NCI-H1694 treated with DMSO at 0.1 percent for 48 hours (cell line): ENCODE measurements around the gene RXRA.

Source experiments
- DNase-seq: peaks from one replicate; lab custom pipeline; 2025; lab: John Stamatoyannopoulos, UW

Gene RXRA

DNA sequence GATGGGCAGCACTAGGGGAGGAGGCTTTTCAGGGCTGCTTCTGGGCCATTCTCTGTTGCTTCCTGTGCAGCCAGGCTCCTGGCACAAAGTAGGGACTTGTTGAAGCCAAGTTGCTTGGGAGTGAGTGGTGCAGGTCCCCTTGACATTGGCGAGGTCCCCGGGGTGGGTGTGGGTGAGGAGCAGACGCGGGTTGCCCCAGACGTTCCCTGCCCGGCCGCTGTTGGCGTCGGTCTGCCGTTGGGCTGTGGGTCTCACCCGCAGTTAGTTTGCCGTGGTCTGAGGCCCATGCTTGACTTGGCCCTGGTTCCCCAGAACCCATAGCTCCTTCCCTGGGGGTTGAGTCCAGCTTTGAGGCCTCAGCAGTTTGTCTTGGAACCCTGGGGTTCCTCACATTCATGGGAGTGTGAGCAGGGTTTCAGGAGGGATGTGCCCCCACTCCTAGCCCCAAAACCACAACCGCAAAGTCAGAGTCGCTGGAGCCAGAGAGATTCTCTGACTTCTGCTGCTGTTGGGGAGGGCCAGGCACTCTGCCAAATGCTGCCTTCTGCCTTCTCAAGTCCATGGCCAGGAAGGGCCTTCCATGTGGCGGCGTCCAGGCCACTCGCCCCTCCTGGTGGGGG lies 77.5 kb downstream of the RXRA start:
- peak; percentile 9 for DNase-seq

DNA sequence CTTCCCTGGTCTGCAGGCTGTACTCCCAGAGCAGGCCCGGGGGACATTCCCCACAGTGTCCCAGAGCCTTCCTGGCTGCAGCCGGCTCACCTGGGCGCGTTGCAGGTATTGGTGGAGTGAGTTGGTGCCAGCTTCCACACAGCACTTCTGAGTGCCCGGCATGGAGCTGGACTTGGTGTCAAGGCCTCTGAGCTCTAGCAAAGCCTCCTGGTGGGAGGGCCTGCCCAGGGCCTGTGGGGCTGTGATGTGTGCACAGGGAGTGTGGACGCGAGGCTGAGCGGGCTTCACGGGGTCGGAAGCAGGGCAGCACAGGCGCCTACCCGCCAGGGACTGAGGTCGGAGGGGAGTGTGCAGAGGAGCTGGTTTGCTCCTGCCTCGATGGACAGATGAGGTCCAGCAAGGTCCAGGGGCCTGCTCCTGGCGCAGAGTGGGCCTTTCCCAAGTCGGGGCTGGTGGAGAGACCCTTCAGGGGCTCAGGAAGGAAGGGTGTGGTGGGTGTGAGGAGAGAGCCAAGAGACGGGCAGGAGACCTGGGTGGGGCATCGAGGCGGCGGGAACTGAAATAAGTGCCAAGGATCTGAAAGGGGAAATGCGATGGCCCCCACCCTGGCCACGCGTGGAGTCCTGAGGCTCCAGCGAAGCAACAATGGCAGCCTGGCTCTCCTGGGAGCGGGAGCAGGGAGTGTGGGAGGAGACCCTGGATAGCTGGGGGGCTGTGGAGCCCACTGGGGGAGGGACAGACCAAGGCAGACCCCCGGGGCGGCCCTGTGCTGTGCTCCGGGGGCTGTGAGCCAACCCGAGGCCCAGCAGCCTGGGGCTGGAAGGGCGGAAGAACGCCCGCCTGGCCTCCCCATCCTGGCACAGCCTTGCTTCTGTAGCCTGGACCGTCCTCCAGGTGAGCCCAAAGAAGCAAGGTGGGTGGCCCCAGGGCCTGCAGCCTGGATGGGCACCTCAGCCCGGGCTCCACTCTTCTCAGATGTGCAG lies 78.4 kb downstream of the RXRA start:
- no peak for DNase-seq

DNA sequence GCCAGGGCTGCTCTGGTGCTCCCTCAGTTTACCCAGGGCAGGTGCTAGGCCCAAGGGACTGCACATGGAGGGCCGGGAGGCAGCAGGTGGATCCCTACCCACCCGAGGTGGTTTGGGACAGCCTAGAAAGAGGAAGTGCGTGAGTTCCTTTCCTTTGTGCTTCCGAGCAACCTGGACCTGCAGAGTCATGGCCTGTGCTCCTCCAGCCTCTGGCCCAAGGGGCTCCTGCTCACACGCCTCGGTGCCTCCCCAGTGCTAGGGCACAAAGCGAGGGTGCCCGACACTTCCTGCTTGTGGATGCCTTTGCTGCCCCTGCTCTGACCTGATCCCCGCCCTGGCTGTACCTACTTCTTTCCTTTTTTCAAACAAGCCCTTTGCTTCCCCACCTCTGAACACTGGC lies 79.3 kb downstream of the RXRA start:
- no peak for DNase-seq

DNA sequence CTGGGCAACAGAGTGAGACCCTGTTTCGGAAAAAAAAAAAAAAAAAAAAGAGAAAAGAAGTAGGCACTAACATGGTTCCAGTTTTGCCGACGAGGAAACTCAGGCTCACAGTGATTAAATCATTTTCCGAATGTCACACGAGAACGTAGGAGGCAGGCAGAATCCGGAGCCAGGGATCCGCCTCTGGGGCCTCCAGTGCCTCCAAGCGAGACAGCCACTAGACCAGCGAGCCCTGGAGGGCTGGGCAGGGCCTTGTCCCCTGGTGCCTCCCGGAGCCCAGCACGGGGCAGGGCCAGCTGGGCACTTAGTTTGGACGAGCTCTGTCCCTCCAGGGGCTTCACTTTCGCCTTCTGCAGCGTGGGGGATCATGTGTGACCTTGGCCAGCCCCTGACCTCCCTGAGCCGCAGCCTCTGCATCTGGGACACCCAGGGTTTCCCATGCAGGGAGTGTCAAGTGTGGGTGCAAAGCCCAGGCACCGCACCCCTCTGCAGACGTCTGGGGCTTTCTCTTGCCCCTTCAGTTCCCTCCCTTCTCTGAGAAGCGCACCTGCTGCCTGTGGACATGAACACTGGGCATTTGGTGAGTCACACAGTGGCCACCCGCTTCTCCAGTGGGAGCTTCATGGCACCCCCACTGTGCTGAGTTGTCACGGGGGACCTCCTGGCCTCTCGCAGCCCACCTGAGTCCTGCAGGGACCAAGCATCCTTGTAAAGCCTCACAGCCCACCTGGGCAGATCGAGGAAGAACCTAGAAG lies 80.3 kb downstream of the RXRA start:
- no peak for DNase-seq

DNA sequence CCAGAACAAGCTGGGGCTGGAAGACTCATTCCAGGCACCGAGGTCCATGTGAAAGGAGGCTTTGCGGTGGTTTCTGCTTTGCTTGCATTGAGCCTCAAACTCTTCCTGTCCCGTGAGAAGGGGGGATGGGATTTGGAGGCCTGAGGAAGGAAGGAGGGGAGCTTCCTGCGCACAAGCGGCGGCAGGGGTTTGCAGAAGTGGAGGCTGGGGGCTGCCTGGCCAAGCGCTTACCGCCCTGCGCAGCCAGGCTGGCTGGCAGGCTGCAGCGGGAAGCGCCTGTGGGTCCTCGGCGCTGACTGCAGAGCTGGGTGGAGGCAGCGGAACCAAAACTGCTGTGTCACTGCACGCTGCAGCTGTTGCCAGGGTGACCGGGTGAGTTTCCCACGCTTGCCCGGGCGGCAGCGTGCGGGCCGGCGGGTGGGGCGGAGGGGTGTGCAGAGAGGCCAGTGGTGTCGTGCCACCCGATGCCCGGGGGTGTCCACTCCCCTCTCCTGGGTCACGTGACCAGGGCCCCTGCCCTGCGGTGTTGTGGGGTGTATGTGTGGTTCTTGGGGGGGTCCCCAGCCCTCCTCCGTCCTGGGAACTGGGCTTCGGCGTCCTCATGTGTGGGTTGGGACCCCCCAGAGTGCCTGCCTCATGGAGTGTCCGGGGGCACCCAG lies 81.0 kb downstream of the RXRA start:
- DNase-seq = peak; percentile 43

DNA sequence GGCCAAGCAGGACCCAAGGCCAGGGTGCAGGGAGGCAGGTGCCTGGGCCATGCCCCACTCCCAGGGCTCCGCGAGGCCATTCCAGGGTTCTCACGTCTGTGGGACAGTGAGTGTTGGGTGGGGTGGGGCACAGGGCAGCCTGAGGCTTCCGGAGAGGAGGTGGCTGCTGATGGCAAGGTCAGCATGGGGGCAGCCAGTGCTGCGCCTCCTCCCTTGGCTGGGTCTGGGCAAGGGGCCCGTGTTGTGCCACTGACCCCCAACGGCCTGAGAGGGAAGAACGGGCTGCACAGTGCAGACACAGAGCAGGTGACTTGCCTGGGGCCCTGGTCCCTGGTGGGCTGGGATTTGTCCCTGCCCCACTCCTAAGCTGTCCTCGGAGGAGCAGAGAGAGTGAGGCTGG lies 82.1 kb downstream of the RXRA start:
- DNase-seq = no peak

DNA sequence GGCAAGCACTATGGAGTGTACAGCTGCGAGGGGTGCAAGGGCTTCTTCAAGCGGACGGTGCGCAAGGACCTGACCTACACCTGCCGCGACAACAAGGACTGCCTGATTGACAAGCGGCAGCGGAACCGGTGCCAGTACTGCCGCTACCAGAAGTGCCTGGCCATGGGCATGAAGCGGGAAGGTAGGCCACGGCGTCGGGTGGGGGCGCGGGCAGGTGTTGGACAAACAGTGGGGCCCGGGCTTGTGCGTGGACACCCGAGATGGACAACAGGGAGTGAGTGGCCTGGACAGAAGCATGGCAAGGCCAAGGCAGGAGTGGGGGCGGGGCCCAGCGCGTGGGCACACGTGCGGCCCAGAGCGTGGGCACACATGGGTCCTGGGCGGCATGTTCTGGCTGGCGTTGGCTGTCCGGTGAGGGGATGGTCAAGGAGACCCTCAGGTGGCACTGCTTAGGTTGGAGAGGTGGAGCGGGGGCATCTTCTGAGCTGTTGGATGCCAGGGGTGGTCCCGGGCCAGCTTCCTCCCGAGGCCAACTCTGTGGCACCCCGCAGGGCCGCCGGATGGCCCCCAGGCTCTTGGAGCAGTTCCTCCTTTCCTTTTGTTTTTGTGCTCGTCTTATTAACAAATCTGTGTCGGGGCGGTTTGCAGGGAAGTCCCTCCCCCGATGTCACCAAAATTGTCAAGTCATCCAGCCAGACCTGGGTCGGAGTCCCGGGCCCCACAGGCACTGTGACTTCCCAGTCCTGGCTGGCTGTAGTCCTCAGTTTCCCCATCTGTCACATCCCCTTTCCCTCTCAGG lies 82.9 kb downstream of the RXRA start:
- DNase-seq = no peak

DNA sequence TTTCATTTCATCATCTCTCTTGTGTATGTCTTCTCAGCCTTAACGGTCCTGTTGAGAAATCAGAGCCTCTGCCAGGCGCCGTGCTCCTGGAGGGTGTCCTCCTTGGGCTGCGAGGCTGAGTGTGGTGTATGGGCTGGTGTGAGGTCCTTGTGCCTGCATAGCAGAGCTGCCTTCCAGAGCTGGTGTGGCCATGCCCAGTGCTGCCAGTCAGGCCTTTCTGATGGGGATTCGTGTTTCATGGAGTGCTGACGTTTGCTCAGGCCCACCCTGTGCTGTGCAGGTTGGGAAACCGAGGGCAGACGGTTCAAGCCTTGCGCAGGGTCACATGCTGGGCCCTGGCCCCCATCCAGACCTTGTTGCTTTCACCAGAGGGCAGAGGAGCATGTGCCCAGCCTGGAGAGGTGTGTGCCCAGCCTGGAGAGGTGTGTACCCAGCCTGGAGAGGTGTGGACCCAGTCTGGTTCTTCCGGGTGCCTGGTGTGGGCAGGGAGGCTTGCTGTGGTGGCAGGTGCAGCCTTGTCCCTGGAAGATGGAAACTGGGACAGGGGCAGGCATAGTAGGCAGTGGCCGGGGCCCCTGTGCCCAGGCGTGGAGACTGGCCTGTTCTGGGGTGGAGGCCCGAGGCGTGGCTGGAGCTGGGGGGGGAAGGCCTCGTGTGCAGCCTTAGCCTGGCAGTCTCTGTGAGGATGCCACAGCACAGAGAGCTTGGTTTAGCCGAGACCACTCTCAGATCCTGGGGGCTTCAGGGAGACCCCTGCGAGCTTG lies 84.0 kb downstream of the RXRA start:
- DNase-seq = no peak

DNA sequence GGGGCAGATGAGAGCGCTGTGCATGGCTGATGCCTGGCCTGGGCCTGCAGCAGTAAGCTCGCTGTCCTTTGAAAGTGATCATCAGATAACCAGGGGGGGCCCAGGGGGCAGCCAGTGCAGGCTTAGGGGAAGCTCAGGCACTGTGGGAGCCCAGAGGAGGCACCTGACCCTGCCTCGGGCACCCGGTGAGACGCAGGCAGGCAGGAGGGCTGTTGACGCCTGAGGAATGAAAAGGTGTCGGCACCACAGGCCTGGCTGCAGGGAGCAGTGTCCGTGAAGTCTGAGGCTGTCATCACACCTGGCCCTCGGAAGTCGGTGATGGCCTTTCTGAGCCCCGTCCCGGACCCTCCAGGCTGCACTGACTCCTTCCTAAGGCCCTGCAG lies 84.6 kb downstream of the RXRA start:
- DNase-seq = no peak

DNA sequence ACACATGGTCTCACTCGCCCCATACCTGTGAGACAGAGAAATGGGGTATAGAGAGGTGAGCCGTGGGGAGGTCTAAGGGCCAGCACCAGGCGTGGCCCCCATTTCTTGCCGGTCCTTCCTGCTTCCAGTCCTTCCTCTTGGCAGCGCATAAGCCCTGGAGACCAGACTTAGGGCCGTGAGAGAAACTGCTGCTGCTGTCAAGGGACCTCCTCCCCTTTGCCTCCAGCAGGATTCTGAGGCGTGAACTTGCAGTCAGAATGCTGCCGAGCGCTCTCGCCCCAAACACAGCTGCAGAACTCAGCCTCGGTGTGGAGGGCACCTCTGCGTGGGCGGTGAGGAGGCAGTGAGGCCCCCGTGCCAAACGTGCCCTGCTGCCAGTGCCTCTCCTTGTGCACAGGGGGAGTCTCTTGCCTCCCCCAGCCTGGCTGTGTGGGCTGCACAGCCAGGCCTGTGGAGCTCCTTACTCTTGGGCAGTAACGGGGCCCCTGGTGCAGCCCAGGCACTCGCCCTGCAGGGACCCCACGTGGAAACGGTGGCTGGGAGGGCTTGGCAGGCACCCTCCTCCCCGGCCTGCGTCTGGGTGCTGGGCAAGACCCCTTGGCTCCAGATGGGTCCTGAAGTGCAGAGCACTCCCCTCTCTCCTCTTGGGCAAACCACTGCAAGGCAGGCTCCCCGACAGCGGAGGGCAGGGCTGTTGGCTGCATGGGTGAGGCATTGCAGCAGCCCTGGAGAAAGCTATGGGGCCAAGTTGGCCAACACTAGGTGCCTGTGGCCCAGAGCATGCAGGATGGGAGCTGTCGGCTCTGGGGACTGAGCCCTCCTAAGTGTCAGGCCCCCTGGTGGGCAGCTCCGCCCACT lies 85.4 kb downstream of the RXRA start:
- DNase-seq = no peak

DNA sequence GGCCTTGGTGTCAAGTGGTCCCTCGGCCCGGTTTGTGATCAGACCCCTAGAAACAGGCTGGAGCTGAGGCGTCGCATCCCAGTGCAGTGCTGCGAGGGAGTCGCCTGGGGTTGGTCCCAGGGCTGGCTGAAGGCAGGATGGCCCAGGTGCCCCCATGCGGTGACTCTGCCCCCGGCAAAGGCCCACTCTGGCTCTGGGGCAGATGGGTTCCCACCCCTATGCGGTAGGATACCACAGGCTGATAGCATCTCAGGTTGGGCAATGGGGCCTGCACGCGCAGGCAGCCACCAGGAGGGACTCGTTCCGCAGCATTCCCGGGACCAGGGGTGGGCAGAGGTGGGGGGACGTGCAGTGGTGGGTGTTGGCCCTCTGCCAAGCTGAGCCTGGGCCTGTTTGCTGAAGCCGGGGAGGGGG lies 86.0 kb downstream of the RXRA start:
- no peak for DNase-seq

DNA sequence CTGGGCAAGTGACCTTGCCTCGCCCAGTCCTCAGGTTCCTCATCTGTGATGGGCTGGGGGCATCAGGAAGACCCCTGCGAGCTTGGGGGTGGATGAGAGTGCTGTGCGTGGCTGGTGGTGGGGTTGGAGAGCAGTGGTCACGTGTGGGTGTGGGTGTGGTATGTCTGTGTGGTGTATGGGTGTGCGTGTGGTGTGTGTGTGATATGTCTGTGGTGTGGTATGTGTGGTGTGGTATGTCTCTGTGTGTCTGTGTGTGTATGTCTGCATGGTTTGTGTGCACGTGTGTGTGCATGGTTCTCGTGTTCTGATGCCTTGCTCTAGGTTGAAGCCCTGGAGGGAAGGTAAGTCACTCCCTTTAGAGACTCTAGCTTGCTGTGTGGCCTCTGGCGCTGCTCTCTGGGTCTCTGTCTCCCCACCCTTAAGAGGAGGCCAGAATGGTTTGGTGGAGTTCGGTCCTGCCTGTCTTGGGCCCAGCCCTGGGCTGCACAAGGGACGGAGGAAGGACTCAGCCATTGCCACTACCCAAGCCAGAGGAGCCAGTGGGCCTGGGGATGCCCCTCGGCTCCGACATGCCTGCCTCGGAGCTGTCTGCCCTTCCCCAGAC lies 87.0 kb downstream of the RXRA start:
- DNase-seq = no peak

DNA sequence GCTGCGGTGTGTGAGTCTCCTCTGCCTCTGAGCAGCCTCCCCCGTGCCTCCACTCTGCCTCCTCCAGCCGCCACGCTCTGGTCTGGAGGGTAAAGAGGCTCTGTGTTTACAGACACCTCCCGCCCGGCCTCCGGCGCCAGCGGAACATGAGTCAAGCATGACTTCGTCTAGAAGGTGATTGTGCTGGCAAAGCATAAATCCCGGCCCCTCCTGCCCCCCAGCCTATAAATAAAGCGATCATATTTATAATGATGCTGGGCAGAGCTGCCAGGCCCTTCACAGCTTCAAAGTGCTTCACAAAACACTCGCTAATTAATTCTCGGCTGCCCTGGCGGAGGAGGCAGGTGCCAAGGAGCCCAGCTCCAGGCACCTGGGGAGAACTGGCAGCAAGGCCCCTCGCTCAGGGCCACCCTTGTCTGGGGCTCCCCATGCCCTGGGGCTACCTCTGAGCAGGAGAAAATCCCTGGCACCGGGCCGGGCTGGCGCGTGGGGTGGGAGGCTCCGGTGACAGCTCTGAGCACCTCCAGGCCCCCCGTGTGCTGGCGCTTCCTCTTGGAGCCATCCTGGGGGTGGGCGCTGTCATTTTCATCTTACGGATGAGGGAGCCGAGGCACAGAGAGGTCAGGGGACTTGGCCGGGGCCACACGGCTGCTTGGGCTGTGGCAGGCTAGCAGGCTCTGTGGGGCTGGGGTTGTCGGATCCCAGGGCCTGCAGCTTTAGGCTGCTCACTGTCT lies 87.8 kb downstream of the RXRA start:
- DNase-seq = no peak

DNA sequence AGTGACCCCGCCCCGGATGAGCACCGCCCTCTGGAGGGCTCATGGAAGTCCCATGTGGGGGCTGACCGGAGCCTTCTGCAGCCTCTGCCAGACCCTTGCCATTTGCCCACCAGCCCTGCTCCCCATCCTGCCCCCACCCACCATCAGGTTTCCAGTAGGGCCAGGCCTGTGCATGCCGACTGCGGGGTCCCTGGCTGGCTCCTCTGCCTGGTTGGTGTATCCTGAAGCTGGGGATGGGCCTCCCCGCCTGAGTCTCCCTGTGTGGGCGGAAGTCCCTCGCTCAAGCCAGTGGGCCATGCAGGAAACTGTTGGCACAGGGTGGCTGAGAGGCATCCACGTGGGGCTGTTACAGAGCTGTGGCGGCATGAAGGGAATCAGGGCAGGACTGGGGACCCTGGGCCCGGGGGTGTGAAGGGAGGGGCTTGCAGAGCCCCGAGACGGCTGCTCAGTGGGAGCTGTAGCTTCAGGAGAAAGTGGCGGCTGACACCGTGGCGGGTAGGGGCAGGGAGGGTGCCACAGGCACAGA lies 88.7 kb downstream of the RXRA start:
- DNase-seq = no peak

DNA sequence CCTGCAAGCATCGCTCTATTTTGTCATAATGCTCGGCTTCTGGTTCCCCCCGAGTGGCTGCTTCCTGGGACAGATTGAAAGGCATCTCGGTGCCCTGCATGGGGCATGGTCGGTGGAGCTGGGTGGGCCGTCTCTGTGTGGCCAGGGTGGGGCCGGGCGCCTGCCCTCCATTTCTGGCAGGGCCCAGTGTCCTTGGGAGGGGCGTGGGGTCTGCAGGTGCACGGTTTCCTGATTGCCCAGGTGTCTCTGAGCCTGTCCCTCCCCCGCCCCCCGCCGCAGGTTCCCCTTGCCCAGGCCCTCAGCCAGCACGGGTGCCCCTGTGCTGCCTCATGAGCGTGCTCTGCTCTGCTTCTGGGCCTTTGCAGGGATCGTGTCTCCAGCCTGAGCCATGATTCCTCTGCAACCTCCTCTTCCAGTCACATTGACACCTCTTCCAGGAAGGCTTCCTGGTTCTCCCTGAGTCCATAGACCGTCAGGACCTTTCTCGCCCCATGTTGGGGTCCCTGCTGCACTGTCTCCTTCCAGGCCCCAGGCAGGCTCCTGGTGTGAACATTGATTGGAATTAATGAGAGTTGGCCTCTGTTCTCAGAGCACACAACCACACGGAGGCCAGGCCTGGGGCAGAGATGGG lies 90.2 kb downstream of the RXRA start:
- DNase-seq = no peak

DNA sequence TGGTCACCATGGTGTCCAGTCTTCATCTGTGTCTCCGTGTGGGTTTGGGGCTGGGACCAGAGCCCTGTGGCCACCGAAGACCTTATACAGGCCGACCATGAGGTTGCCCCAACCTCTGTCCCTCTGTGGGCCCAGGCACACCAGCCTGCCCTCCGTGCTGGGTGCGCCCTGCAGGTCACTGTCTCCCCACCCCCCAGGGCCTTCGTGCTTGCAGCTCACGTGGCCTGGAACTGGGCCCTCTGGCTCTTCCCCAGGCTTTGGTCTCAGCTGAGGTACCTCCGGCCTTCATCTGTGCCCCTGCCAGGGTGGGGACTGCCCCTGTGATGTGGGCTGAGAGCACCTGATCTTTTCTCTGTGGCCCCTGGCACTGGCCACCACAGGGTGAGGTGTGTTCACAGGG lies 92.1 kb downstream of the RXRA start:
- DNase-seq = no peak

DNA sequence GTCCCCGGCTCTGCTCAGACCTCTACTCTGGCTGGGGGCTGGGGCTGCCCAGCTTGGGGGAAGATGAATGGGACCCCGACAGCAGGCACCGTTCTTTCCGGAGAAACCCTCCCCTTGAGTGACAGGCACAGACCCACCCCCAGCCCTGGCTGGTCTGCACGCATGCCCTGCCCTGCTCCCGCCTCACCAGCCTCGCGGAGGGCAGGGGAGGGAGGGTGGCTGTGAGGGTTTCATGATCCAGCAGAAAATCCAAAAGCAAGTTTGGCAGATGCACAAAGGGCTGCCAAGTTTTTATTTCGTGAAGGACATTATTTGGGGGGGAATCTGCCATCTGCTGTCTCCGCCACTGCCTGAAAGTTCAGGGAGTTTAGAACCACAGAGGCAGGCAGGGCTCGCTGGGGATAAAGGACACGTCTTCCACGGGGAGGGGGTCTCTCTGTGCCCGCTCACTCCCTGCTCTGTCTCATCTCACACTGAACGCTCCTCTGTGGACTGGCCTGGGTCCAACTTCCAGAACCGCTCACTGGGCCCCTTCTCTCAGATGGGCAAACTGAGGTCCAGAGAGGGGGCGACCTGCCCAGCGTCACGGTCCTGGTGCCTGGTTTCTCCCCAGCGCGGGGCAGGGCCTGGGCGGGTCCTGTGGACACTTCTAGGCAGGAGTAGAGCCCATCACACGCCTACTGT lies 92.9 kb downstream of the RXRA start:
- DNase-seq = peak; percentile 65
